Kidney (tissue), 14 donors: Measurements from ENCODE around the gene FAM83E. TPM values are rescaled to one million over a fixed set of nuclear protein-coding genes. Genes with fewer than 3 reads are reported as not detected.

ENCODE experiments used
- DNase-seq, 5 donors: peaks; one replicate each; pipeline ENCODE4 v3.0.0-alpha.2; 2013 to 2020
- FAIRE-seq: peaks from 2 replicates; lab custom pipeline; 2012; peaks lifted over from hg19 to GRCh38; lab: Jason Lieb, UNC
- H3K27ac ChIP-seq, 2 donors: one replicate each; pipeline ENCODE4 v1.7.0; 2013; ENCODE audit warnings: low read depth in 2 of 2, low read length in 2 of 2, inconsistent platforms in 1 of 2
- H3K27me3 ChIP-seq: one replicate; pipeline ENCODE4 v1.7.1; 2013; ENCODE audit warnings: low read length, inconsistent platforms; ENCODE audit not compliant: control insufficient read depth, insufficient read depth
- H3K36me3 ChIP-seq, 3 donors: one replicate each; pipeline versions ENCODE4 v1.7.0 to v1.7.1; 2013; ENCODE audit warnings: low read length in 3 of 3, control low read depth in 1 of 3, inconsistent platforms in 1 of 3; ENCODE audit not compliant: insufficient read depth in 3 of 3, control insufficient read depth in 2 of 3
- H3K4me1 ChIP-seq, 3 donors: one replicate each; pipeline versions ENCODE4 v1.7.0 to v1.7.1; 2013; ENCODE audit warnings: low read length in 3 of 3, inconsistent platforms in 1 of 3, low read depth in 1 of 3; ENCODE audit not compliant: control insufficient read depth in 2 of 3, insufficient read depth in 2 of 3
- H3K4me3 ChIP-seq, 3 donors: one replicate each; pipeline versions ENCODE4 v1.7.0 to v1.8.1; 2013; ENCODE audit warnings: low read length in 3 of 3, control low read depth in 1 of 3, inconsistent platforms in 1 of 3
- H3K9ac ChIP-seq, 3 donors: one replicate each; pipeline versions ENCODE4 v1.7.0 to v1.7.1; 2013; ENCODE audit warnings: low read length in 3 of 3, control low read depth in 1 of 3, inconsistent platforms in 1 of 3
- H3K9me3 ChIP-seq, 3 donors: one replicate each; pipeline versions ENCODE4 v1.7.0 to v1.7.1; 2013; ENCODE audit warnings: low read length in 3 of 3, control low read depth in 1 of 3, inconsistent platforms in 1 of 3; ENCODE audit not compliant: control insufficient read depth in 2 of 3, insufficient read depth in 1 of 3
- CTCF ChIP-seq: IDR thresholded peaks from 3 replicates; pipeline ENCODE4 v1.5.1; 2012; ENCODE audit warnings: mild to moderate bottlenecking, moderate library complexity, borderline replicate concordance; ENCODE audit not compliant: insufficient read depth; ENCODE audit errors: extremely low read depth
- intact Hi-C: fragments of 100-400 bp; cut with DNase I; formaldehyde crosslinking; loops from one replicate; pipeline ENCODE4 v1.11.1; 2022
- polyA plus RNA-seq: library from polyadenylated mRNA; stranded (reverse); fragments of 350-450 nt; fragmentation: Illumina TruSeq; extraction: RNeasy Lipid Tissue Mini Kit (QIAGEN cat#74804); gene quantifications from one replicate; pipeline ENCODE4 v1.2.3, GENCODE V29; 2014; ENCODE audit warnings: low read depth, low replicate concordance; ENCODE audit not compliant: insufficient read depth
- total RNA-seq: library from RNA; stranded (reverse); fragmentation: NEBNext Ultra II Directional; extraction: Animal tissue kit (Norgen Biotek cat#: 25700); gene quantifications from one replicate; pipeline ENCODE4 v1.2.1, GENCODE V29; 2021
- donor health status: control.
- donor health status: control.
- donor health status: control.
- donor health status: control.
- donor health status: control.
- donor health status: DM: yes; HTN: yes; CAD: no.
- donor health status: Normal renal cell carcinoma (clear cell type).

The FAM83E gene
- total and polyA plus RNA-seq, 2 donors from 2014 or later = 0.41 to 15.9 TPM

- Histone ChIP-seq H3K27me3 (no peaks in the 10 kb centered on the region), H3K9me3 (no peaks in the 10 kb centered on the region), H3K36me3 (no peaks in the 10 kb centered on the region), H3K9ac (no peak overlapping the region), H3K27ac (no peak overlapping the region), H3K4me3 (no peak overlapping the region), H3K4me1 (no peaks in the 10 kb centered on the region)
- DNase-seq (no peak), FAIRE-seq (no peak)
- no peak for TF ChIP-seq CTCF
- intact Hi-C loops = no loop called here
Observed at GRCh38 chr19:48595171-48595570, 19.7 kb downstream of the FAM83E start.

GRCh38 chr19:48591021-48591420, 23.9 kb downstream of the FAM83E start:
- FAIRE-seq = no peak
- intact Hi-C loops = no loop called here
- Histone ChIP-seq H3K9me3 (no peaks in the 10 kb centered on the region), H3K27me3 (no peaks in the 10 kb centered on the region), H3K27ac (no peak overlapping the region), H3K36me3 (no peaks in the 10 kb centered on the region), H3K4me3 (no peak overlapping the region), H3K9ac (no peak overlapping the region), H3K4me1 (peaks cover 0 to 2% (median 0%) of the 10 kb centered on the region in 3 donors)
- no peak for DNase-seq
- no peak for TF ChIP-seq CTCF

- Histone ChIP-seq H3K27me3 (no peaks in the 10 kb centered on the region), H3K4me3 (peak overlapping the region; percentile 36 to 54 (median 45)), H3K36me3 (no peaks in the 10 kb centered on the region), H3K9me3 (no peaks in the 10 kb centered on the region), H3K9ac (peak overlapping the region in 1 of 3 donors; percentile 58), H3K4me1 (peaks cover 0 to 5% (median 0%) of the 10 kb centered on the region in 3 donors), H3K27ac (no peak overlapping the region)
- DNase-seq (peak; percentile 90 to 96 (median 92)), FAIRE-seq (no peak)
- peak; percentile 78 for TF ChIP-seq CTCF
- intact Hi-C loops = loop anchor here (10.0 kb wide), 2 partner anchors 104 to 324 kb away; no protein-coding TSS in a partner anchor
Observed at GRCh38 chr19:48588670-48589401, 26.0 kb downstream of the FAM83E start.
